ENCODE results near the gene CNDP2.

CNDP2 gene

DNA sequence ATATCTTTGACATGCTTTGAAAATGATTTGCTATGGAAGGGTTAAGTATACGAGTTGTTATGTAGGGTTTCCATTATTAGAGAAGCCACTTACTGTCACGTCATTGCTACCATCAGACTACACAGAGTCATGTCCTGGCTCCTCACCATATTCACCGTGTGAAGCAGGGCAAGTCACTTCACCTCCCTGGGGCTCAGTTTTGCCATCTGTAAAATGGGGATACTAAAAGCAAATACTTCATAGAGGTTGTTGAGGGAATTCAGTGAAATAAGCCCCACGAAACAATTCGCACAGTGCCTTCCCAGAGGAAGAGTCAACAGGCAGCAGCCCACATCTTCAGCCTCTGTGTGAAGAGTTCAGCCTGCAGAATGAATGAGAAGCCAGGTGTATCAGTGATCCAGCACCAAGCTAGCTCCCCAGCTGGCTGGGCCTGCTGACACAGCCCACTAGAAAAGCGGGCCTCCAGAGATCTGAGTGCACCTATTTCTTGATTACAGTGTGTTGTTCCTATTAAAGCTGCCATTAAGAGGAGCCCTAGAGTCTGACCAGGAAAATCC, 42.4 kb upstream of the CNDP2 start:
- no peak for TF ChIP-seq TAF1 (IDR thresholded peaks at IDR 0.05; ENCODE audit: low read depth)
- TF ChIP-seq, protein P1, sequence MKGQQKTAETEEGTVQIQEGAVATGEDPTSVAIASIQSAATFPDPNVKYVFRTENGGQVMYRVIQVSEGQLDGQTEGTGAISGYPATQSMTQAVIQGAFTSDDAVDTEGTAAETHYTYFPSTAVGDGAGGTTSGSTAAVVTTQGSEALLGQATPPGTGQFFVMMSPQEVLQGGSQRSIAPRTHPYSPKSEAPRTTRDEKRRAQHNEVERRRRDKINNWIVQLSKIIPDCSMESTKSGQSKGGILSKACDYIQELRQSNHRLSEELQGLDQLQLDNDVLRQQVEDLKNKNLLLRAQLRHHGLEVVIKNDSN (IDR thresholded peaks at IDR 0.05), result no peak
- TF ChIP-seq, protein P2, sequence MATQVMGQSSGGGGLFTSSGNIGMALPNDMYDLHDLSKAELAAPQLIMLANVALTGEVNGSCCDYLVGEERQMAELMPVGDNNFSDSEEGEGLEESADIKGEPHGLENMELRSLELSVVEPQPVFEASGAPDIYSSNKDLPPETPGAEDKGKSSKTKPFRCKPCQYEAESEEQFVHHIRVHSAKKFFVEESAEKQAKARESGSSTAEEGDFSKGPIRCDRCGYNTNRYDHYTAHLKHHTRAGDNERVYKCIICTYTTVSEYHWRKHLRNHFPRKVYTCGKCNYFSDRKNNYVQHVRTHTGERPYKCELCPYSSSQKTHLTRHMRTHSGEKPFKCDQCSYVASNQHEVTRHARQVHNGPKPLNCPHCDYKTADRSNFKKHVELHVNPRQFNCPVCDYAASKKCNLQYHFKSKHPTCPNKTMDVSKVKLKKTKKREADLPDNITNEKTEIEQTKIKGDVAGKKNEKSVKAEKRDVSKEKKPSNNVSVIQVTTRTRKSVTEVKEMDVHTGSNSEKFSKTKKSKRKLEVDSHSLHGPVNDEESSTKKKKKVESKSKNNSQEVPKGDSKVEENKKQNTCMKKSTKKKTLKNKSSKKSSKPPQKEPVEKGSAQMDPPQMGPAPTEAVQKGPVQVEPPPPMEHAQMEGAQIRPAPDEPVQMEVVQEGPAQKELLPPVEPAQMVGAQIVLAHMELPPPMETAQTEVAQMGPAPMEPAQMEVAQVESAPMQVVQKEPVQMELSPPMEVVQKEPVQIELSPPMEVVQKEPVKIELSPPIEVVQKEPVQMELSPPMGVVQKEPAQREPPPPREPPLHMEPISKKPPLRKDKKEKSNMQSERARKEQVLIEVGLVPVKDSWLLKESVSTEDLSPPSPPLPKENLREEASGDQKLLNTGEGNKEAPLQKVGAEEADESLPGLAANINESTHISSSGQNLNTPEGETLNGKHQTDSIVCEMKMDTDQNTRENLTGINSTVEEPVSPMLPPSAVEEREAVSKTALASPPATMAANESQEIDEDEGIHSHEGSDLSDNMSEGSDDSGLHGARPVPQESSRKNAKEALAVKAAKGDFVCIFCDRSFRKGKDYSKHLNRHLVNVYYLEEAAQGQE (IDR thresholded peaks at IDR 0.05; ENCODE audit: low read depth), result no peak
- no peak for TF ChIP-seq CEBPB (IDR thresholded peaks at IDR 0.05)
- no peak for TF ChIP-seq TEAD4 (IDR thresholded peaks at IDR 0.05)
- TF ChIP-seq FOXM1 (IDR thresholded peaks at IDR 0.05; ENCODE audit: borderline replicate concordance, low read depth), result no peak
- no peak for TF ChIP-seq TCF12 (IDR thresholded peaks at IDR 0.05; ENCODE audit: low read depth)
- no peak for TF ChIP-seq RAD21 (IDR thresholded peaks at IDR 0.05; ENCODE audit: low read depth)
- no peak for TF ChIP-seq EP300 (IDR thresholded peaks at IDR 0.05; ENCODE audit: borderline replicate concordance)
- no peak for TF ChIP-seq YY1 (IDR thresholded peaks at IDR 0.05; ENCODE audit: low read depth)
- TF ChIP-seq NFIC (IDR thresholded peaks at IDR 0.05), result no peak
- TF ChIP-seq ZBTB7A (IDR thresholded peaks at IDR 0.05; ENCODE audit: low read depth), result no peak
- no peak for TF ChIP-seq CREB1 (IDR thresholded peaks at IDR 0.05; ENCODE audit: low read depth)
- TF ChIP-seq, protein P3, sequence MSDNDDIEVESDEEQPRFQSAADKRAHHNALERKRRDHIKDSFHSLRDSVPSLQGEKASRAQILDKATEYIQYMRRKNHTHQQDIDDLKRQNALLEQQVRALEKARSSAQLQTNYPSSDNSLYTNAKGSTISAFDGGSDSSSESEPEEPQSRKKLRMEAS (IDR thresholded peaks at IDR 0.05), result no peak
- no peak for TF ChIP-seq EGR1 (IDR thresholded peaks at IDR 0.05)

DNA sequence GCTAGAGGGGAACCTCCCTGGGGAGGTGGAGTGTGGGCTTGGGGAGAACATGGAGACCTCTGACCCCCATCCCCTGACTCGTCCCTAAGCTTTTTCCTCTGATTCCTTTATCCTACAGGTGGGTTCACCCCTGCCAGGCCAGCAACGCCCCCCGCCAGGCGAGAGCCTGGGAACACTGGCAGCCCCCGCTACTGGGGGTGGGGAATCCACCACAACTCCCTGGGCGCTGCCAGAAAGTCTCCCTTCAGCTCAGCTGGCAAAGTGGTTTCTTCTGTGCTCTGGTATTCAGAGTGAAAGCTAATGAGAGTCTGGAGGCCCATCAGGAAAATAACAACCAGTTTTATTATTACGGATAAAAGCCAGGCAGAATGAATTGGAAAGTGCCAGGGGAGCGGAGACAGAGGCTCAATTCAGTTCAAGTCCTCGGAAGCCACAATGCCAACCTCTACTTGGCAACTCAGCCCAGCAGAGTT, 41.8 kb upstream of the CNDP2 start:
- TF ChIP-seq TEAD4 (IDR thresholded peaks at IDR 0.05), result no peak
- TF ChIP-seq CEBPB (IDR thresholded peaks at IDR 0.05), result no peak

DNA sequence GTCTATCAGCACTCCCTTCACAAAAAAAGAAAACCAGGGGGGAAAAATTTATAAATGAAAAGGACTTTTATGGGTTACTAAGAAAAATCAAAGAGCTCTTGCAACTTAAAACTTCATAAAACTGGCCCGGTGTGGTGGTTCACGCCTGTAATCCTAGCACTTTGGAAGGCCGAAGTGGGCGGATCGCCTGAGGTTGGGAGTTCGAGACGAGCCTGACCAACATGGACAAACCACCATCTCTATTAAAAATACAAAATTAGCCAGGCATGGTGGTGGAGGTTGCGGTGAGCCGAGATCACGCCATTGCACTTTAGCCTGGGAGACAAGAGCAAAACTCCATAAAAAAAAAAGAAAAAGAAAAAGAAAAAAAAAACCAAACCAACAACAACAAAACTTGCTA, 40.8 kb upstream of the CNDP2 start:
- TF ChIP-seq, protein P3 (IDR thresholded peaks at IDR 0.05), result no peak
- TF ChIP-seq TCF12 (IDR thresholded peaks at IDR 0.05; ENCODE audit: low read depth) (no peak), CEBPB (IDR thresholded peaks at IDR 0.05) (no peak), ZBTB7A (IDR thresholded peaks at IDR 0.05; ENCODE audit: low read depth) (no peak), YY1 (IDR thresholded peaks at IDR 0.05; ENCODE audit: low read depth) (no peak)

DNA sequence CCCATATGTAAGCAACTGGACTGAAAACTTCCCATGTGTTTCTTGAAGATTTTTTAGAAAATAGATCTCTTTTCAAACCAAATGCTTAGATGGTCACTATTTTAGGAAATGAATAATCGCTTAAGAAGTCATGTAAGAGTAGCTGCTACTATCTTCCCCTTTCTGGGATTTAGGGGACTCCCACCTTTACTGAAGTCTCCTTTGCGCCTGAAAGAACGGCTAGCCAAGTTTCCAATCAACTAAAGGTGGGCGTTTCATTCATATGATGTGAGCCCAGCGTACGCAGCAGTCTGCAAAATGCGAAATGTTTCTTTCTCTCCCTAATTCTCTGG, 40.2 kb upstream of the CNDP2 start:
- TF ChIP-seq, protein P2 (IDR thresholded peaks at IDR 0.05; ENCODE audit: low read depth), result no peak
- TF ChIP-seq FOXM1 (IDR thresholded peaks at IDR 0.05; ENCODE audit: borderline replicate concordance, low read depth), result no peak
- TF ChIP-seq CEBPB (IDR thresholded peaks at IDR 0.05), result no peak
- no peak for TF ChIP-seq EP300 (IDR thresholded peaks at IDR 0.05; ENCODE audit: borderline replicate concordance)
- no peak for TF ChIP-seq RAD21 (IDR thresholded peaks at IDR 0.05; ENCODE audit: low read depth)
- TF ChIP-seq NFIC (IDR thresholded peaks at IDR 0.05), result no peak
- TF ChIP-seq YY1 (IDR thresholded peaks at IDR 0.05; ENCODE audit: low read depth), result no peak
- TF ChIP-seq CREB1 (IDR thresholded peaks at IDR 0.05; ENCODE audit: low read depth), result no peak
- TF ChIP-seq EGR1 (IDR thresholded peaks at IDR 0.05), result no peak
- TF ChIP-seq TCF12 (IDR thresholded peaks at IDR 0.05; ENCODE audit: low read depth), result no peak
- no peak for TF ChIP-seq ZBTB7A (IDR thresholded peaks at IDR 0.05; ENCODE audit: low read depth)

DNA sequence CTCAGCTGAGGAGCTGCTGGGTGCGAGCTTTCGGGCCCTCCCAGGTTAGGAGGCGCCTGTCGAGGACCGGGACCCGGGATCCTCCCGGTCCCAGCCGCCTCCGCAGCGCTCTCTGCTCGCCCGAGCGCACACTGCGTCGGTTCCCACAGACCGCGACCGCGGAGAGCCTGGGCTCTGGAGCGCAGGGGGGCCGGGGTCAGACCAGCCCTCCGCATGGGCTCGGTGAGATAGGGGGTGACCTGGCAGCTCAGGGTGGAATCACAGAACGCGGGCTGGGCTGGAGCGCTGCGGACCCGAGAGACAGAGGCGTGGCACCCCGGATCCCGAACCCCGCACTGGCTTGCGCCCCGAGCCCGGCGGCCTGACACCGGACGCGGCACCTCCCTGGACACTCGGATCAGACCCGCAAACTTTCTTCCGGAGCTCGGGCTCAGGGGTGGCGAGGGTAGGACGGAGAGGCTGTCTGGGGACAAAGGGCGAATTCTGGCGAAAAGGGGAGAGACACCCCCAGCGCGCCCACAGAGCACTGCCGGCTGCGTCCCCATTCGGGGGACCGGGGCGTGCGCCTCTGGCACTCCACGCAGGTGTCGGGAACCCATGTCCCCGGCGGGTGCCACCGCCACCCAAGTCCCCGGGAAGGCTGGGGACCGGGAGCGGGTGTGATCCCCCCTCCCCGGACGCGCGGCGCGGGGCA, 39.7 kb upstream of the CNDP2 start:
- no peak for TF ChIP-seq FOXM1 (IDR thresholded peaks at IDR 0.05; ENCODE audit: borderline replicate concordance, low read depth)
- no peak for TF ChIP-seq ZBTB7A (IDR thresholded peaks at IDR 0.05; ENCODE audit: low read depth)
- TF ChIP-seq TAF1 (IDR thresholded peaks at IDR 0.05; ENCODE audit: low read depth), result no peak
- no peak for TF ChIP-seq CEBPB (IDR thresholded peaks at IDR 0.05)
- TF ChIP-seq YY1 (IDR thresholded peaks at IDR 0.05; ENCODE audit: low read depth), result no peak
- TF ChIP-seq, protein P3 (IDR thresholded peaks at IDR 0.05), result no peak
- TF ChIP-seq TEAD4 (IDR thresholded peaks at IDR 0.05), result no peak
- TF ChIP-seq, protein P1 (IDR thresholded peaks at IDR 0.05), result no peak

Measured in Ishikawa (cell line).